Gastrocnemius medialis (tissue), 4 donors: ENCODE results near the gene SMCHD1.

Experiments used
- POLR2A ChIP-seq, 2 donors: fragments of 450-650 bp; IDR thresholded peaks; one replicate each; pipeline ENCODE4 v1.6.1; 2017; ENCODE audit warnings: antibody characterized with exemption in 2 of 2, mild to moderate bottlenecking in 2 of 2, moderate library complexity in 2 of 2
- TF ChIP-seq, protein P1 (sequence below), 5 experiments: fragments of 450-650 bp in 3 of 5; fragments of 200-600 bp in 2 of 5; sonication (generic) in 2 of 5; IDR thresholded peaks in 4 of 5; conservative IDR thresholded peaks in 1 of 5; 1 replicate in 4 of 5; 2 replicates in 1 of 5; pipeline ENCODE4 v1.5.1; 2016 to 2019; ENCODE audit warnings: antibody characterized with exemption in 5 of 5, mild to moderate bottlenecking in 3 of 5, moderate library complexity in 3 of 5

DNA sequence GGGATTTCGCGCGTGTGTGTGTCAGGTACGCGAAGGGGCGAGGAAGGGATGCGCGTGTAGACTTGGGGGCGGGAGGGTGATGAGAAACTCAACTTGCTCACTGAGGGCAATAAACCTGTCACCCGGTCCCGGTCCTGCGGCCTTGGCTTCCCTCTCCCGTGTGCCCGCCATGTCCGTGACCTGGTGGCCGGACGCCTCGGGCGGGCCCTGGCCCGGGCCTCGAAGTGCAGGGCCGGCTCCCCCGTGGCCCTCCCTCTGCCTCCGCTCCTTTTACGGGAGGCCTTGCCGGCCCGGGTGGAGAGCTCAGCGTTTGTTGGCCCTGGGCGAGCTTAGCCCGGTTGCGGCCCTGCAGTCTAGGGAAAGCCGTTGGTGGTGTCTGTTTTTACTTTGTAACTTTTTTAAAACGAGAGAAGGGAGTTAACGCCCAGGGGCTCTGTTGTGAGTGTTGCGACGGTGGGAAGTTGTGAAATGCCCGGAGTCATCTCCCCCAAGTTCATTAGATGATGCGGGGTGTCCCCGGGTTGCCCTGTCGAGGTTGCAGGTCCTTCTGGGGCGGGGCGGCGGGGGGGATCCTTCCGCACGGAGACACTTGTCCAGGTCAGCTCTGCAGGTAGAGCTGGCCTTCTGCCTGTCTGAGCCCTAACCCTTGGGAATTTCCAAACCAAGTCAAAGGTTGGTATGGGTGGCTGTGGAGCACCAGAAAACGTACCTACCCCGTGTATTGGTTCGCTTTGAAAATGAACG, 883 bp downstream of the SMCHD1 start:
- TF ChIP-seq, protein P1, sequence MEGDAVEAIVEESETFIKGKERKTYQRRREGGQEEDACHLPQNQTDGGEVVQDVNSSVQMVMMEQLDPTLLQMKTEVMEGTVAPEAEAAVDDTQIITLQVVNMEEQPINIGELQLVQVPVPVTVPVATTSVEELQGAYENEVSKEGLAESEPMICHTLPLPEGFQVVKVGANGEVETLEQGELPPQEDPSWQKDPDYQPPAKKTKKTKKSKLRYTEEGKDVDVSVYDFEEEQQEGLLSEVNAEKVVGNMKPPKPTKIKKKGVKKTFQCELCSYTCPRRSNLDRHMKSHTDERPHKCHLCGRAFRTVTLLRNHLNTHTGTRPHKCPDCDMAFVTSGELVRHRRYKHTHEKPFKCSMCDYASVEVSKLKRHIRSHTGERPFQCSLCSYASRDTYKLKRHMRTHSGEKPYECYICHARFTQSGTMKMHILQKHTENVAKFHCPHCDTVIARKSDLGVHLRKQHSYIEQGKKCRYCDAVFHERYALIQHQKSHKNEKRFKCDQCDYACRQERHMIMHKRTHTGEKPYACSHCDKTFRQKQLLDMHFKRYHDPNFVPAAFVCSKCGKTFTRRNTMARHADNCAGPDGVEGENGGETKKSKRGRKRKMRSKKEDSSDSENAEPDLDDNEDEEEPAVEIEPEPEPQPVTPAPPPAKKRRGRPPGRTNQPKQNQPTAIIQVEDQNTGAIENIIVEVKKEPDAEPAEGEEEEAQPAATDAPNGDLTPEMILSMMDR (IDR thresholded peaks at IDR 0.05 in 4 of 5, conservative IDR thresholded peaks at IDR 0.05 in 1 of 5), result no peak
- TF ChIP-seq POLR2A (IDR thresholded peaks at IDR 0.05), result no peak
